CD4-positive, alpha-beta T cell treated with Interleukin-15 for 1 hour (primary cell): ENCODE measurements around the gene SLFN12L.
"Not testable (repeated sequence)": the region's sequence is repeated elsewhere in the genome, so short reads cannot be mapped to it uniquely, and the experiment has no call there.

Source experiments
- DNase-seq: peaks from one replicate; pipeline ENCODE4 v3.0.0-alpha.2; 2020

The SLFN12L gene

DNA sequence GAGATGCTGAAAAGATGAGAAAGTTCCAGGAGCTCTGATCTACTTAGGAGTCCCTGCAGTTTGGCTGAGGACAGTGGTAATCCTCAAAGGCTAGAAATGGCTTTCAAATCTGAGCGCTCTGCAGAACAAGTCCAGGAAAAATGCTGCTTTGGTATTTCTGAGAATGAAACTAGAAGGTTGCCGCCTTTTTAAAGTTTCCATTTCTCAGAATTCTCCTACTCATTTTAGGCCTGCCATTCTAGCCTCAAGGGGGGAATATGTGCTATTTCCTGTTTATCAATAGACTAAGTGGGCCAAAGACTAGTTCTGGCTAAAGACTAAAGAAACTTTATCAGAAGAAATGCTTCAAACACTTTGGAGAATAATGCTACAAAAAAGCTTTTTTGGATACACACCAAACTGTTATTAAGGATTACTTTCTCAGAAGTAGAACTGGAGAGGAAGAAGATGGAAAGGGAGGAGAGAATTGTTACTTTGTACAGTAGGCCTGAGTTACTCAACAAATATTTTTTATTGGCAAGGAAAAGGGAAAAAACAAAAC, at the start of gene SLFN12L:
SLFN12L (minus strand) TSS at position 78 of the 541 bp plus-strand sequence. CDS start 15,314 bp downstream, outside the sequence.
- peak; percentile 47 for DNase-seq

DNA sequence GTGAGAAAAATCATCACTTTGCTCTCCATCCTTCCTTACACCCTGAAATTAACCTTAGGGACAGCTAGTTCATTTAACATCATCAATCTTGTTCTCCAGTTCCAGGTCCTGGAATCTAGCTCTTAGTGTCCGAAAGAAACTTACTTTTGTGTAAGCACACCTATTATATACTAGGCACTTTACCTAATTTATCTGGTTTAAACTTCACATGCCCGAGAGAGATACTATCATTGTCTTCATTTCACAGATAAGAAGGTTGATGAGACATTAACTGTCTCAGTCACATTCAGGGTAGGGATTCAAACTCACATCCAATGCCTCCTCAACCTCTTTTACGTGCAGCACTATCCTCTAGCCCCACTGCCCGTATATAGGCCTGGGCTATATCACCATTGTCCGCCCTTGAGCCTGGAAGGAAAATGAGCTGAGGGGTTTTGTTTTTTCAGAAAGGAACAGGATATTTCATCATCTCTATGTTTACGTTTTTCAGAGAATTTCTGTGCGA, 49.1 kb upstream of the SLFN12L start:
- no peak for DNase-seq

DNA sequence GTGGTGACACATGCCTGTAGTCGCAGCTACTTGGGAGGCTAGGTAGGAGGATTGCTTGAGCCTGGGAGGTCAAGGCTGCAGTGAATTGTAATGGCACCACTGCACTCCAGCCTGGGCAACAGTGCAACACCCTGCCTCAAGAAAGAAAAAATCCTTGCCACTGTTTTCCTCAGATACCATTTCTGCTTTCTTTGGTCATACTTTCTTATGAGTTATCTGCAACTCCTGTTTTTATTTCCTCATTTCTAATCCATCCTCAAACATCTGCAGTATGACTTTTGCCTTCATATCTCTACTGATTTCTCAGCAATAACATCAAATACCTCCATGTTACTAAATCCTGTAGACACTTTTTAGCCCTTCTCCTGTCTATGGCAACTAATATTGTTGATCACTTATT, 46.6 kb upstream of the SLFN12L start:
- no peak for DNase-seq

- no peak for DNase-seq
Observed at GRCh38 chr17:35578929-35579432, 41.5 kb upstream of the SLFN12L start.

GRCh38 chr17:35578197-35578928, 40.9 kb upstream of the SLFN12L start, which contains the start of gene PEX12:
TSS of gene PEX12 (minus strand) at chr17:35578571. CDS start at chr17:35578021, 550 bp downstream.
- peak; percentile 92 for DNase-seq

- no peak for DNase-seq
Observed at GRCh38 chr17:35577830-35578196, 40.3 kb upstream of the SLFN12L start.

DNA sequence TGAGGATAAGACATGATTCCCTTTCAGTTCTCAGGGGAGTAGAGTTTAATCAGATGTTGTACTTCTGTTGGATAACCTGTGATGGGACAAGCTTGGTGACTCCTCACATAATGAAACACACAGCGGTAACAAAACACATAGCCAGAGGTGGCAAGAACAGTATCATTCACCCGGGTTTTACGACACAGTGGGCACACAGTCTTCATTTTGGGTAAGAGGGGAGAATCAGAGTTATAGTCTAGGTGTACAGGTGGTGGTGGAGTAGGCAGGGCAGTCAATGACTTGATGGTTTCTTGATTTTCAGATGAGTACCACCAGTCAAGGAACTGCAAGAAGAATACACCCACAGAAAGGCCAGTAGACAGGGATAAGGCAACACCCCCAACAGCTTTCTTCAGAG, 38.3 kb upstream of the SLFN12L start:
- DNase-seq = no peak

DNA sequence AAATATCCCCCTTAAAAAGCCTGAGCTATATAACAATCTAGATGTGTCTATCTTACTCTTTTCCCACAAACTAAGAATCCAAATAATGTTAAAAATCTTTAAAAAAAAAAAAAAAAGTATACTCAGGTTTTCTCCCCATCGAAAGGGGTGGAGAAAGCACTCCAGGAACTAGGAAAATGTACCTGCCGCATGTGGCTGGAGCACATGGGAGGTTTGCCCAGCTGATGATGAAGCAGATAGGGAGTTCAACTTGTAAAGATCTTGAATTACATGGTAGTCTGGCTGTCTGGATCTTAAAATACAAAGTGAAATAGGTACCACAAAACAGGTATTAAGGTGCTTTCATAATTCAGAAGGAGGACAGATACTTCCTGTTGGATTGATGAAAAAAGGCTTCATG, 31.9 kb upstream of the SLFN12L start:
- DNase-seq = no peak

DNA sequence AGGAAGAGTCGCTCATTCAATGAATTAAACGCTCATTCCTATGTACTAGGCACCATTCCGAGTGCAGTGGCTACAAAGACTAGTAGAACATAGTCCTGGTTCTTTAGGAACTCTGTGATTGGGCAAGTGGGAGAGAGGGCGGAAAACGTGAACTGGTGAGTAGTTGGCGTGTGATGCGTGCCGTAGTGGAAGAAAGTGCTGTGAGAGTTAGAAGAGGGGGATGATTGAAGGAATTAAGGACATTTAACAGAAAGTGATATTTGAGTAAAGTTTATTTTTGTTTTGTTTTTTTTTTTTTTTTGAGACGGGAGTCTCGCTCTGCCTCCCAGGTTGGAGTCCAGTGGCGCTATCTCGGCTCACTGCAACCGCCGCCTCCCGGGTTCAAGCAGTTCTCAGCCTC, 31.1 kb upstream of the SLFN12L start:
- no peak for DNase-seq

DNA sequence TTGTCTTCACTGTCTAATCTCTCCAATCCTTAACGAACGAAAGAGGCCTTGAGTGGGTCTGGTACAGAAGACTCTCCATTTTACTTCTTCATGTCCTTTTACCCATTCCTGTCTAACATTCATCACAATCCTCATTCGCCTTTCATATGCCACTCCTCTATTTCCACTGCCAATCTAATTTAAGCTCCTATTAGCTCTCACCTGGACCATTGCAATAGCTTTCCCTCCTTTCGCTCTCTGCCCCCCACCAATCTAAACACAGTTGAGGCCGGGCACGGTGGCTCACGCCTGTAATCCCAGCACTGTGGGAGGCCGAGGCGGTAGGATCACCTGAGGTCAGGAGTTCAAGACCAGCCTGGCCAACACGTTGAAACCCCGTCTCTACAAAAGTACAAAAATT, 29.5 kb upstream of the SLFN12L start:
- DNase-seq = no peak

DNA sequence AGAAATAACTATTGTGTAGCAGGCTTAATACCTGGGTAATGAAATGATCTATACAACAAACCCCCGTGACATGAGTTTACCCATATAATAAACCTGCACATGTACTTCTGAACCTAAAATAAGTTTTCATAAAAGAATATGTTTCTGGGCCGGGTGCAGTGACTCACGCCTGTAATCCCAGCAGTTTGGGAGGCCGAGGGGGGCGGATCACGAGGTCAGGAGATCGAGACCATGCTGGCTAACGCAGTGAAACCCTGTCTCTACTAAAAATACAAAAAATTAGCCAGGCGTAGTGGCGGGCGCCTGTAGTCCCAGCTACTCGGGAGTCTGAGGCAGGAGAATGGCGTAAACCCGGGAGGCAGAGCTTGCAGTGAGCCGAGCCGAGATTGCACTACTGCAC, 25.7 kb upstream of the SLFN12L start:
- not testable (repeated sequence) for DNase-seq

DNA sequence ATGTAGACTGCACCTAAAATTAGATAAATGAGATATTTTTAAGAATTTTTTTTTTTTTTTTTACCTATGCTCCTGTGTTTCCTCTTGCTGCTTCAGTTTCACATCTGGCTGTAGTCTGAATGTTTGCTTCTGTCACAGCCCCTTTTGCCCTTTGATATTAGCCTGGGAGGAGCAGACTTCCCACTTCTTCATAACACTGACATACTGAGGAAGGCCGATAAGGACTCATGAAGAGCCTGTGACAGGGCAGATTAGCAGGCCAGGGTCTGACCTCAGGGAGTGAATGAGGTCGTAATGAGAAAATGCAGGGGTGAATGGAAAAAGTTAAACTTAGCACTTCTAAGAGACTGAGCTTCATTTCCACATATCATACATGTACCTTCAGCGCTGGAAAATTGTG, 23.2 kb upstream of the SLFN12L start, which contains the start of gene SLFN14:
SLFN14 (minus strand) TSS at position 117 of the 400 bp plus-strand sequence. CDS start 2,757 bp downstream, outside the sequence.
- no peak for DNase-seq

GRCh38 chr17:35559495-35560210, 22.2 kb upstream of the SLFN12L start:
- DNase-seq = no peak

GRCh38 chr17:35557353-35557752, 19.9 kb upstream of the SLFN12L start:
- no peak for DNase-seq

DNA sequence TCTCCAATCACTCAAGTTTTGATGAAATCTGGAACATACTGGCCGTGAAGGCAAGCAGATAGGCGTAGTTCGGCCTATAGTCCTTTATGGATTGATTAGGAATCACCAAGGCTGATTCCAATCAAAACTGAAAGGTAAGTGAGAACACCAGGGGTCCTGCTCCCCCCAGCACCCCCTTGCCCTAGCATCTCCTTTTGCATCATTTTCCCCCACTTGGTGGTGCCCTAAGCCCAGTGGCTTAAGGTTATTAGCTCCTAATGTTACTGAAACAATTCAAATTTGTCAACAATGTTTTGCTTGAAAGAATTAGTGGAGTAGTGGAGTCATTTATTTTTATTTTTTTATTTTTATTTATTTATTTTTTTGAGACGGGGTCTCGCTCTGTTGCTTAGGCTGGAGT, 18.2 kb upstream of the SLFN12L start:
- DNase-seq = no peak

- DNase-seq = no peak
Observed at GRCh38 chr17:35554668-35555067, 17.2 kb upstream of the SLFN12L start.

- no peak for DNase-seq
Observed at GRCh38 chr17:35553310-35553709, 15.8 kb upstream of the SLFN12L start.

DNA sequence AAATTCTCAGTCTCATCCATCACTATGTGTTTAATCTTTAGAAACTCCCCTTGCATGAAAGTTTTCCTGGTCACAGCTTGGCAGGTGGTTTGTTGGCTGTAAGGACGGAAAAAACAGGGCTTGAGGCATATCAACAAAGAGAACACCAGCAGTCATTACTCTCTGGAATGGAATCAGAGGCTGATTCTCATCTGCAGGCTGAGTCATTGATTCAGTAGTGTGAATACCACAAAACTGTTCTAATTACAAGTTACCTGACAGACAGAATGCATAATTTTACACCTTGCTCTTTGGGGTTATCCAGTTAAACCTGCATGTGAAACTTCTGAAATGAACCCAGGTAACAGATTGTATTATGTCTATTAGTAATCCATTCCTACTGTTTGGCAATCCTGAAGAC, 11.5 kb upstream of the SLFN12L start:
- no peak for DNase-seq

- DNase-seq = no peak
Observed at GRCh38 chr17:35548208-35548810, 10.8 kb upstream of the SLFN12L start.

- DNase-seq = no peak
Observed at GRCh38 chr17:35546487-35546886, 9.0 kb upstream of the SLFN12L start.

DNA sequence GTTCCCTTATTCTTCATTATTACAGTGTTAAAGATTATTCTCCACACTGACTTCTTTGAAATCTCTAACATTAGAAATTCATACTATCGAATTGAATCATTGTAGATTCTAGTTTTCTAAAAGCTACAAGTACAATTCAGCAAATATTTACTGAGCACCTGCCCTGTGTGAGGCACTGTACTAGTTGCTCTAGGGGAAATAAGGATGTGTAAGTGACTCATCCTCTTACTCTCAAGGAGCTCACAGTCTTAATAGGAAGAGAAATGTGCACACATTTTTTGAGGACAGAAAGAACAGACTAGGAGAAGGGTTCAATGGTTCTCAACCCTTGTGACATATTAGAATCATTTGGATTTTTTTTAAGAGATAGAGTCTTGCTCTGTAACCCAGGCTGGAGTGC, 7.7 kb upstream of the SLFN12L start:
- no peak for DNase-seq

DNA sequence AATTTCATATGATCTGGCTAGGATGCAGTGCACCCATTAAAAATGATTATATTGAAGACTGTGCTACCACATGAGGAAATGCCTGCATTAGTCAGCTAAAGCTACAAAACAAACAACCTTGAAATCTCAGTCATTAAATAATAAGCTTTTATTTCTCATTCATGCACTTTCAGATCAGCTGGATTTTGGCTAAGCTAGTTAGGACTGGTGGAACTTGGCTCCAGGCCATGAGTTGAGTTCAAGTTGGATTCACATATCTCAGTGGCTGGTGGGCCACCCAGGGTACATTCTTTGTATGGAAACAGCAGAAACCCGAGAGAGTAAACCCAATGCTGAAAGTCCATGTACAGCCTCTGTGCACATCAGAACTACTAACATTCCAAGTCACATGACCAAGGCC, 6.4 kb upstream of the SLFN12L start:
- no peak for DNase-seq

DNA sequence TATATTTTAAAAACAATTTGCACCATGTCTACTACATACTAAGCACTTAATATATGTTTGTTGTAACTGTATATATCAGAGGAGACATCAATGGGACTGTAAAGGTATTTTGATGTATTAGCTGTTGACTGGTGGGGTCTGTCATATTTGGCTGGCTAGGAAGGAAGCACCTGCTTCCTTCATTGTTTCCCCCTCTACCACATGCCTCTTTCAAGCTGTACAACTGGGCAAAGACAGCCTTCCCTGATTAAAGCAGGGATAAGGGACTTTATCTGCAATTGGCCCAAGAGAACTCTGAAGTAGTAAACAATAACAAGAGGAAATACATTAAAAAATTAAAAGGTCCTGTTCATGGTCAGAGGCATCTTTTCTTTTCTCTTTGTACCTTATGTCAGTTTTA, 5.5 kb upstream of the SLFN12L start:
- no peak for DNase-seq
